Measurements from ENCODE around the gene IFT81.

Gene IFT81

GRCh38 chr12:110107369-110108281 is 16.5 kb upstream of the IFT81 start:
- Histone ChIP-seq H2BK12ac (ENCODE audit: low read length) (no peak overlapping the region), H3K4me2 (ENCODE audit: low read length) (no peak overlapping the region), H4K12ac (ENCODE audit: low read depth, low read length) (no peak overlapping the region), H2BK120ac (ENCODE audit: insufficient read depth, low read length, poor library complexity) (no peak overlapping the region), H2AK5ac (ENCODE audit: low read length) (no peak overlapping the region), H2BK5ac (ENCODE audit: low read depth, low read length, poor library complexity) (no peak overlapping the region), H3K18ac (ENCODE audit: low read length) (no peak overlapping the region), H3K36me3 (ENCODE audit: control insufficient read depth in 1 of 2, insufficient read depth in 2 of 2, low read length in 2 of 2) (no peaks in the 10 kb centered on the region), H3K14ac (ENCODE audit: low read length) (no peak overlapping the region), H3K9ac (ENCODE audit: low read length) (no peak overlapping the region), H4K8ac (ENCODE audit: low read depth, low read length) (no peak overlapping the region), H3K4me3 (ENCODE audit: low read depth, low read length) (no peak overlapping the region), H3K79me1 (ENCODE audit: low read length) (no peaks in the 10 kb centered on the region), H3K27ac (ENCODE audit: low read depth, low read length) (no peak overlapping the region), H3K9me3 (ENCODE audit: insufficient read depth, low read depth, low read length) (peaks cover 6% of the 10 kb centered on the region), H3K4me1 (ENCODE audit: control insufficient read depth in 1 of 2, insufficient read depth in 2 of 2, low read length in 2 of 2) (peaks cover 6 to 10% of the 10 kb centered on the region in 2 experiments), H2AFZ (ENCODE audit: insufficient read depth, low read length, poor library complexity) (no peak overlapping the region), H3K79me2 (ENCODE audit: control insufficient read depth, insufficient read depth, low read length, poor library complexity) (no peaks in the 10 kb centered on the region), H4K91ac (ENCODE audit: low read depth, low read length) (no peak overlapping the region), H3K27me3 (ENCODE audit: insufficient read depth, low read length) (no peaks in the 10 kb centered on the region), H3K23ac (ENCODE audit: low read length) (no peak overlapping the region), H3K4ac (ENCODE audit: low read depth, low read length) (no peak overlapping the region)
- WGBS (ENCODE audit: extremely low coverage, insufficient coverage, insufficient read length): no CpG with 5 or more reads among the region's 14 CpGs
- peak; percentile 90 to 93 for DNase-seq

DNA sequence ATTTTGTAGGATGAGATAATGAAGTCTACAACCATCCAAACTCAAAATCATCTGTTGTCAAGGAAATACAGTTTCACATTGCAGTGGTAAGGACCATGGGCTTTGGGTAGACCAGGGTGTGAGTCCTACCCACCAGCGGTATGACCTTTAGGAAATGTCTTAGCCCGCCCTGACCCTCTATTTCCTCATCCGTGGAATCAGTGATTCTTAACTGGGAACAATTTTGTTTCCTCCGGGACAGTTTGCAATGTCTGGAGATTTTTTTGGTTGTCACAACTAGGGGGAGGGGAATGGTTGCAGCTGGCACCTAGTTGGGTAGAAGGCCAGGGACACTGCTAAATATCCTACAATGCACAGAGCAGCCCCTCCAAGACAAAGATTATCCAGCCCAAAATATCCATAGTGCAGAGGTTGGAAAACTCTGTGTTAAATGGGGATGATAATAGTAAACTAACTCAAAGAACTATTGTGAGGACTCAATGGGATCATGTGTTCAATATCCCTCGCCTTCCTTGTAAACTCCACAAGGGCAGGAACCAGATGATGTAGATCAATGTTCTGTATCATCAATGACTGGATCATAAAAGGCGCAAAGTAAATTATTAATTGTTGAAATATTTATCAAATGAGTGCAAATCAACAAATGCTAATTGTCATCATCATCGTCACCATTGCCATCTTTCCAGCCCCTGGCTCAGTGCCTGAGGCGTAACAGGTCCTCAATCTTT is 15.7 kb upstream of the IFT81 start:
- Histone ChIP-seq H3K79me1 (ENCODE audit: low read length) (no peaks in the 10 kb centered on the region), H3K4me3 (ENCODE audit: low read depth, low read length) (no peak overlapping the region), H3K4me1 (ENCODE audit: control insufficient read depth in 1 of 2, insufficient read depth in 2 of 2, low read length in 2 of 2) (peaks cover 6 to 10% of the 10 kb centered on the region in 2 experiments), H3K14ac (ENCODE audit: low read length) (no peak overlapping the region), H2AFZ (ENCODE audit: insufficient read depth, low read length, poor library complexity) (no peak overlapping the region), H2BK120ac (ENCODE audit: insufficient read depth, low read length, poor library complexity) (no peak overlapping the region), H3K36me3 (ENCODE audit: control insufficient read depth in 1 of 2, insufficient read depth in 2 of 2, low read length in 2 of 2) (no peaks in the 10 kb centered on the region), H2BK12ac (ENCODE audit: low read length) (no peak overlapping the region), H3K9ac (ENCODE audit: low read length) (no peak overlapping the region), H3K79me2 (ENCODE audit: control insufficient read depth, insufficient read depth, low read length, poor library complexity) (no peaks in the 10 kb centered on the region), H3K4ac (ENCODE audit: low read depth, low read length) (no peak overlapping the region), H3K27me3 (ENCODE audit: insufficient read depth, low read length) (no peaks in the 10 kb centered on the region), H2BK5ac (ENCODE audit: low read depth, low read length, poor library complexity) (no peak overlapping the region), H3K27ac (ENCODE audit: low read depth, low read length) (peak overlapping the region; percentile 19), H3K18ac (ENCODE audit: low read length) (no peak overlapping the region), H3K23ac (ENCODE audit: low read length) (no peak overlapping the region), H2AK5ac (ENCODE audit: low read length) (no peak overlapping the region), H4K8ac (ENCODE audit: low read depth, low read length) (no peak overlapping the region), H3K4me2 (ENCODE audit: low read length) (no peak overlapping the region), H4K91ac (ENCODE audit: low read depth, low read length) (no peak overlapping the region), H3K9me3 (ENCODE audit: insufficient read depth, low read depth, low read length) (peaks cover 6% of the 10 kb centered on the region), H4K12ac (ENCODE audit: low read depth, low read length) (no peak overlapping the region)
- no peak for DNase-seq
- WGBS (ENCODE audit: extremely low coverage, insufficient coverage, insufficient read length): no CpG with 5 or more reads among the region's 8 CpGs

GRCh38 chr12:110109037-110109836 is 14.9 kb upstream of the IFT81 start:
- Histone ChIP-seq H3K18ac (ENCODE audit: low read length) (no peak overlapping the region), H3K9ac (ENCODE audit: low read length) (no peak overlapping the region), H3K79me1 (ENCODE audit: low read length) (no peaks in the 10 kb centered on the region), H3K27me3 (ENCODE audit: insufficient read depth, low read length) (no peaks in the 10 kb centered on the region), H2BK5ac (ENCODE audit: low read depth, low read length, poor library complexity) (no peak overlapping the region), H3K4me2 (ENCODE audit: low read length) (no peak overlapping the region), H2BK12ac (ENCODE audit: low read length) (no peak overlapping the region), H2BK120ac (ENCODE audit: insufficient read depth, low read length, poor library complexity) (no peak overlapping the region), H3K4me1 (ENCODE audit: control insufficient read depth in 1 of 2, insufficient read depth in 2 of 2, low read length in 2 of 2) (peaks cover 6 to 10% of the 10 kb centered on the region in 2 experiments), H3K14ac (ENCODE audit: low read length) (peak overlapping the region; percentile 1), H3K36me3 (ENCODE audit: control insufficient read depth in 1 of 2, insufficient read depth in 2 of 2, low read length in 2 of 2) (no peaks in the 10 kb centered on the region), H3K23ac (ENCODE audit: low read length) (no peak overlapping the region), H2AFZ (ENCODE audit: insufficient read depth, low read length, poor library complexity) (no peak overlapping the region), H3K4ac (ENCODE audit: low read depth, low read length) (no peak overlapping the region), H3K79me2 (ENCODE audit: control insufficient read depth, insufficient read depth, low read length, poor library complexity) (no peaks in the 10 kb centered on the region), H4K8ac (ENCODE audit: low read depth, low read length) (no peak overlapping the region), H3K27ac (ENCODE audit: low read depth, low read length) (peak overlapping the region; percentile 19), H4K91ac (ENCODE audit: low read depth, low read length) (no peak overlapping the region), H4K12ac (ENCODE audit: low read depth, low read length) (no peak overlapping the region), H3K4me3 (ENCODE audit: low read depth, low read length) (no peak overlapping the region), H3K9me3 (ENCODE audit: insufficient read depth, low read depth, low read length) (peaks cover 5% of the 10 kb centered on the region), H2AK5ac (ENCODE audit: low read length) (no peak overlapping the region)
- WGBS (ENCODE audit: extremely low coverage, insufficient coverage, insufficient read length): no CpG with 5 or more reads among the region's 13 CpGs
- peak in 1 of 2 donors; percentile 49 for DNase-seq

GRCh38 chr12:110109837-110110535 is 14.2 kb upstream of the IFT81 start:
- Histone ChIP-seq H3K79me2 (ENCODE audit: control insufficient read depth, insufficient read depth, low read length, poor library complexity) (no peaks in the 10 kb centered on the region), H2BK120ac (ENCODE audit: insufficient read depth, low read length, poor library complexity) (no peak overlapping the region), H4K12ac (ENCODE audit: low read depth, low read length) (no peak overlapping the region), H2BK5ac (ENCODE audit: low read depth, low read length, poor library complexity) (no peak overlapping the region), H3K4ac (ENCODE audit: low read depth, low read length) (no peak overlapping the region), H3K36me3 (ENCODE audit: control insufficient read depth in 1 of 2, insufficient read depth in 2 of 2, low read length in 2 of 2) (no peaks in the 10 kb centered on the region), H3K4me2 (ENCODE audit: low read length) (no peak overlapping the region), H3K4me3 (ENCODE audit: low read depth, low read length) (no peak overlapping the region), H2AFZ (ENCODE audit: insufficient read depth, low read length, poor library complexity) (no peak overlapping the region), H3K4me1 (ENCODE audit: control insufficient read depth in 1 of 2, insufficient read depth in 2 of 2, low read length in 2 of 2) (peaks cover 6 to 10% of the 10 kb centered on the region in 2 experiments), H3K27me3 (ENCODE audit: insufficient read depth, low read length) (no peaks in the 10 kb centered on the region), H3K14ac (ENCODE audit: low read length) (no peak overlapping the region), H2AK5ac (ENCODE audit: low read length) (no peak overlapping the region), H4K8ac (ENCODE audit: low read depth, low read length) (no peak overlapping the region), H3K18ac (ENCODE audit: low read length) (no peak overlapping the region), H4K91ac (ENCODE audit: low read depth, low read length) (no peak overlapping the region), H3K23ac (ENCODE audit: low read length) (no peak overlapping the region), H3K27ac (ENCODE audit: low read depth, low read length) (no peak overlapping the region), H3K9me3 (ENCODE audit: insufficient read depth, low read depth, low read length) (peaks cover 4% of the 10 kb centered on the region), H3K79me1 (ENCODE audit: low read length) (no peaks in the 10 kb centered on the region), H3K9ac (ENCODE audit: low read length) (no peak overlapping the region), H2BK12ac (ENCODE audit: low read length) (no peak overlapping the region)
- no peak for DNase-seq
- no CpG with 5 or more reads among the region's 2 CpGs for WGBS (ENCODE audit: extremely low coverage, insufficient coverage, insufficient read length)

Data from trophoblast cell (in vitro differentiated cells and primary cell).